Heart left ventricle (tissue), 16 donors: ENCODE data around the gene TEK. TPM values are rescaled to one million over a fixed set of nuclear protein-coding genes. Genes with fewer than 3 reads are reported as not detected.

Source experiments
- ATAC-seq, 4 donors: fragments of 200-7000 bp; cut with Tn5 transposase; one replicate each; pipeline ENCODE4 v1.9.1; 2020 to 2022; ENCODE audit warnings: moderate library complexity in 4 of 4, mild to moderate bottlenecking in 3 of 4, moderate number of reproducible peaks in 1 of 4
- DNase-seq, 5 donors: peaks; one replicate each; pipeline ENCODE4 v3.0.0-alpha.2; 2020
- H3K27ac ChIP-seq, 12 donors: fragments of 200-600 bp; sonication (generic) in 4 of 12; one replicate each; pipeline versions ENCODE4 v1.5.0 to v1.8.0; 2016 to 2022; ENCODE audit warnings: mild to moderate bottlenecking in 2 of 12
- H3K27me3 ChIP-seq, 9 donors: fragments of 200-600 bp; sonication (generic) in 2 of 9; one replicate each; pipeline versions ENCODE4 v1.5.1 to v1.8.0; 2016 to 2022; ENCODE audit warnings: mild to moderate bottlenecking in 3 of 9
- H3K36me3 ChIP-seq, 9 donors: fragments of 200-600 bp; sonication (generic) in 2 of 9; one replicate each; pipeline versions ENCODE4 v1.5.0 to v1.8.0; 2018 to 2022; ENCODE audit warnings: mild to moderate bottlenecking in 2 of 9
- H3K4me1 ChIP-seq, 12 donors: fragments of 200-600 bp; sonication (generic) in 4 of 12; one replicate each; pipeline versions ENCODE4 v1.5.0 to v1.8.0; 2016 to 2022; ENCODE audit warnings: mild to moderate bottlenecking in 3 of 12
- H3K4me3 ChIP-seq, 12 donors: fragments of 200-600 bp; sonication (generic) in 4 of 12; one replicate each; pipeline versions ENCODE4 v1.5.0 to v1.8.0; 2017 to 2022; ENCODE audit warnings: mild to moderate bottlenecking in 9 of 12, moderate library complexity in 4 of 12
- H3K9me3 ChIP-seq, 12 donors: fragments of 200-600 bp; sonication (generic) in 4 of 12; one replicate each; pipeline versions ENCODE4 v1.5.0 to v1.8.0; 2016 to 2022; ENCODE audit warnings: mild to moderate bottlenecking in 1 of 12
- CTCF ChIP-seq, 12 donors: fragments of 200-600 bp; sonication (generic) in 4 of 12; IDR thresholded peaks; one replicate each; pipeline versions ENCODE4 v1.5.0 to v1.8.0; 2018 to 2022; ENCODE audit warnings: antibody characterized with exemption in 12 of 12, mild to moderate bottlenecking in 5 of 12
- POLR2A ChIP-seq, 2 donors: fragments of 450-650 bp; IDR thresholded peaks; one replicate each; pipeline ENCODE4 v1.6.1; 2017; ENCODE audit warnings: antibody characterized with exemption in 2 of 2, mild to moderate bottlenecking in 2 of 2, moderate library complexity in 2 of 2
- WGBS, 4 donors: extraction: QIAGEN DNeasy Blood & Tissue Kit in 2 of 4; methylation state at CpG; one replicate each; pipeline versions ENCODE4 v1.1.5 to v1.1.7; 2013 to 2018; 5-methylcytosine and 5-hydroxymethylcytosine counted together
- intact Hi-C, 10 donors: fragments of 100-400 bp; cut with DNase I; formaldehyde crosslinking; loops; one replicate each; pipeline versions ENCODE4 v1.11.1 to v1.14.2; 2022
- polyA plus RNA-seq, 2 donors: library from polyadenylated mRNA; stranded (reverse); fragments of 200-250 nt; gene quantifications; one replicate each; pipeline ENCODE4 v1.2.3, GENCODE V29; 2013
- total RNA-seq, 9 donors: library from RNA; depleted of rRNA in 2 of 9; stranded (reverse); fragments of >200 nt in 2 of 9; fragmentation: NEBNext Ultra II Directional in 3 of 9; extraction: Animal tissue kit (Norgen Biotek cat#: 25700) in 3 of 9; gene quantifications; one replicate each; pipeline versions ENCODE4 v1.1.0 to v1.2.4, GENCODE V29; 2016 to 2023
- donor health status: ischemic (EF 13 %, LVEDD 7.1; RV severe dilation, severe dysfunction).
- donor health status: healthy with polysubstance abuse.
- donor health status: DM: no; HTN: yes; CAD: no.
- donor health status: DM: no; HTN: no; CAD: no.
- donor health status: ischemic (EF 25% LVEDD 6.9; RV normal size, moderate dysfunction).
- donor health status: ischemic (EF 25% LVEDD 5.7; RV mildly dilated, moderate dysfunction).
- donor health status: healthy.
- donor health status: DM: yes; HTN: yes; CAD: no.
- donor health status: ischemic (EF 35%, LVEDD 5.7; RV mildly dilated, moderate dysfunction).
- donor health status: nonischemic (EF 11% LVEDD 7.7; RV severe dilation, severe dysfunction).
- donor health status: DM: yes; HTN: yes; CAD: no.
- donor health status: PGD.
- donor health status: ischemic (EF 29% LVEDD 5.4; RV normal size, mild dysfunction).
- donor health status: nonischemic (EF 23%, LVEDD 6.1; RV moderate dilation, normal function).

The TEK gene
- total and polyA plus RNA-seq, 11 donors = 6.4 to 36.5 (median 19.0) TPM

- Histone ChIP-seq H3K36me3 (no peaks in the 10 kb centered on the region), H3K4me1 (peaks cover 0 to 20% (median 0%) of the 10 kb centered on the region in 12 donors), H3K9me3 (no peaks in the 10 kb centered on the region), H3K27me3 (no peaks in the 10 kb centered on the region), H3K4me3 (no peak overlapping the region), H3K27ac (no peak overlapping the region)
- TF ChIP-seq POLR2A (IDR thresholded peaks at IDR 0.05) = no peak
- no peak for TF ChIP-seq CTCF (IDR thresholded peaks at IDR 0.05)
- ATAC-seq = no peak
- WGBS, 4 donors = 80 to 85% (median 82%) methylated on average over 3 of the region's 3 CpGs
- DNase-seq = no peak
- intact Hi-C loops = loop anchor here in 5 of 10 donors (5.0 to 10.0 kb wide), 3 partner anchors 247 to 535 kb away; no protein-coding TSS in a partner anchor
Measured at GRCh38 chr9:27279611-27280010, 170.6 kb downstream of the TEK start.

Other genes starting within 250 kb of the TEK start
- gene CAAP1, start 216.4 kb upstream of the TEK start, total RNA-seq = 10 to 100 TPM in 1 of 9 donors, 1 to 10 TPM in 8; 4.8 to 10.8 (median 7.6) TPM
- gene CAAP1, start 216.4 kb upstream of the TEK start, polyA plus RNA-seq = 1 to 10 TPM; 5.5 to 6.8 TPM
- gene PLAA, start 162.0 kb upstream of the TEK start, total RNA-seq = 10 to 100 TPM; 28.0 to 42.5 (median 34.2) TPM
- gene PLAA, start 162.0 kb upstream of the TEK start, polyA plus RNA-seq = 10 to 100 TPM in 1 of 2 donors, 1 to 10 TPM in 1; 9.1 to 32.4 TPM
- 10 to 100 TPM in 3 of 9 donors, 1 to 10 TPM in 6; 8.3 to 12.7 (median 9.6) TPM for gene IFT74, start 152.8 kb upstream of the TEK start, total RNA-seq
- gene IFT74, start 152.8 kb upstream of the TEK start, polyA plus RNA-seq = 10 to 100 TPM in 1 of 2 donors, 1 to 10 TPM in 1; 5.3 to 11.4 TPM
- gene LRRC19, start 103.6 kb upstream of the TEK start, total RNA-seq = not detected
- not detected for gene LRRC19, start 103.6 kb upstream of the TEK start, polyA plus RNA-seq
- gene EQTN, start 187.9 kb downstream of the TEK start, total RNA-seq = not detected
- gene EQTN, start 187.9 kb downstream of the TEK start, polyA plus RNA-seq = not detected